Epidermal melanocyte (primary cell): ENCODE measurements around the gene KCTD17.

Experiments
- DNase-seq: peaks from one replicate; pipeline ENCODE4 v3.0.0; 2011; ENCODE audit warnings: low spot score; ENCODE audit not compliant: insufficient read length

The KCTD17 gene

DNA sequence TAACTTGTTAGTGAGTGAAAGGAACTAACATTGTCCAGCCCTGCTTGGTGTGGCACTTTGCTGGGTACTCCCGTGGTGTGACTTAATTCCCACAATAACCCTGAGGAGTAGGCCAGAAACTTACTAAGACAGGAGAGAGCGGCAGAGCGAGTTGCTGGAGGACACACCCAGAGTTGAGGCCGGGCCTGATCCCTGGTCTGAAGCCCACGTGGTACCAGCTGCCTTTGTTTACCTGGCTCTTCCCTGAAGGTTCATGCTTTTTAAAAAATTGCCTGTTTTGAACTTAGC lies 31.4 kb upstream of the KCTD17 start:
- DNase-seq: no peak

DNA sequence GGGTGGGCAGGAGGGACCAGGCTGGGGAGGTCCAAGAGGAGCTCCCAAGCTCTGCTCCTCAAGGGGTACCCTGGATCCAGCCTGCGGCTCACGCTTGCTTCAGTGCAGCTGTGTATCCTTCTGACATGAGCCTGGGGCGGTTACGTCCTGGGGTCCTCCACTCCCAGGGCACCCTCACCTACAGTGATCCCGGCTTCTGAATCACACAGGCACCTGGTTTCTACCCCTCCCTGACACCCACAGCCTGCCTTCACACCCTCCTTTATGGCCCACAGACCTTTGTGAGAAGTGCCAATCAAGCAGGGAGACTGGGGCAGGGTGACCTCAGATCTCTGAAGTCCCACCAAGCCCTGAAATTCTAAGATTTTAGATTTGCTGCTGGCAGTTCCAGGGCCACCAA lies 30.5 kb upstream of the KCTD17 start:
- DNase-seq: no peak

DNA sequence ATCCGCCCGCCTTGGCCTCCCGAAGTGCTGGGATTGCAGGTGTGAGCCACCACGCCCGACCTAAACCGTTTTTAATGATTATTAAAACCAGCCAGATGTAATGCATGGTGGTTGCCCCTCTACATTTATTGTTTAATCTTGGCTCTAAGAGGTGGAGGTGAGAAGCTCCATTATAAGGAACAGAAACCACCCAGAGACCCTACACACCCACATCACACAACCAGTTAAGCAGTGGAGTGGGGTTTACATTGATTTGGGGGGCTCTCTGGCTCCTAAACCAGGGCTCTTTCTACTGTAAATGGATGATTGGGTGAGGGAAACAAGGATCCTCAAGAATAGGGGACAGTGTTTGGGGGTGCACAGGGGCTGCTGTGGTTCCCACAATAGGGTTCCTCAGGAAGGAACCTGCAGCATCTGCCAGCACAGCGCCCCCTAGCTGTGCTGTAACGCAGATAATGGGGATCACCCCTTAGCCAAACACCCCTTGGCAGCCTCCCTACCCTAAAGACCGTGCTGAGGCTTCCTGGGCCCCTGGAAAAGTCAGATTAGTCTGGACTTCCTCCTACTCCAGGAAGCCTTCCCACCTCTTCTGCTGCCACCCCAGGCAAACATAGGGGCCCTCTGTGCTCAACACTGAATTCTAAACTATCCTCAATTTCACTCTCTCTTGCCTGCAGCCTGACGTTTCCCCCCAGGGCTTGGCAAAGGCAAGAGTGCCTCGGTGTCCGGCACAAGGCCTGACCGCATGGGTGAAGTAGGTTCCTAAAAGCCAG lies 29.6 kb upstream of the KCTD17 start:
- DNase-seq: peak; percentile 44

DNA sequence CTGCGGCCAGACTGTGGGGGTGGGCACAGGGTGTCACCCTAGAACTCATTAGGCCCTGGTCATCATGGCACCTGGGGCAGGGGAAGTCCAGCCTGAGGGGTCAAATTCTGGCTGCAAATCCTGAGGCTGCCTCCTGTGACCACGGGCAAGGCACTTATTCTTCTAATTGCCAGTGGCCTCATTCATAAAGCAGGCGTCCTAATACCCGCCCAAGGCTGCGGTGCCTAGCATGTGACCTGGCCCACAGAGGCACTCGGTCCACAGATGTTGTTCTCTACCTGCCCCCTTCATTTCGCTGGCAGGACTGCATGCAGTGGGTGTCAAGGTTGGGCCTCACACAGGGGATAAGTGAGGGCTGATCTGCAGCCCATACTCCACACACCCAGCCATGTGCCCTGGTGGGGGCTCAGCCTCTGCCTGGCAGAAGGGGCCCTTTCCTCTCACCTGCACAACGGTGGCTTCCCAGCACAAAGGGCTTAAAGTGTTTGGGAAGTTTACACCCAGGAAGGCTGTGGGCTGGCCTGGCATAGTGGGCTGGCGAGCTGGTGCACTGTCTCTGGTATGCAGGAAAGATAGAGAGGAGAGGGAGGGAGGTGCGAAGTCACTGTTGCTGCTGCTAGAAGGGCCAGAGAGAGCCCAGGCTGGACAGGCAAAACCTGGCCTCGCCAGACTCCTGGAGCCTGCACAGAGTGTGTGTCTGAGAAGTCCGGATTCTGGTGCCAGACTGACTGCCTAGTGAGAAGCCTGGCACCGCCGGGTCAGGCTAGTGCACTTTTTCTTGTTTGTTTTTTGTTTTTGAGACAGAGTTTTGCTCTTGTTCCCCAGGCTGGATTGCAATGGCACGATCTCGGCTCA lies 28.8 kb upstream of the KCTD17 start:
- no peak for DNase-seq

DNA sequence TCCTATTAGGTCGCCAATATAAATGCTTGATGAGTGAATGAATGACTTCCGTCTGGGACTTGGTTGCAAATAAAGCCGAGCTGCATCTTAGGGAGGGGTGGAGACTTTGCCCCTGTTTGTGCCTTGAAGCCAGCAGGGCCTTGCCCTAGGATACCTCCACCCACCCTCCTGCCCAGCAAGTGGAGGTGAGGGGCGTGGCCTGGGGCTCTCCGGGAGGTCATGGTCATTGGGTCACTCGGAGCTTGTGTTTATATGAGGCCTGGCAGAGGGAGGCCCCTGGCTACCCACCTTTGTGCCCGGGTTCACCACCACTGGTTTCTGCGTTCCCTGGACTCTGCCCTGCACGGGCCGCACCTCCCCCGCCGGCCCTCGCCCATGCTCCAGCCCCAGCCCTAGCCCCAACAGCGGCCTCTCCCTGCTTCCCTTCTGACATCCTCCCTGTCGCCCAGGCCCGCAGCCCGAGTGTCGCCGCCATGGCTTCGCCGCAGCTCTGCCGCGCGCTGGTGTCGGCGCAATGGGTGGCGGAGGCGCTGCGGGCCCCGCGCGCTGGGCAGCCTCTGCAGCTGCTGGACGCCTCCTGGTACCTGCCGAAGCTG lies 27.7 kb upstream of the KCTD17 start:
- DNase-seq: no peak

DNA sequence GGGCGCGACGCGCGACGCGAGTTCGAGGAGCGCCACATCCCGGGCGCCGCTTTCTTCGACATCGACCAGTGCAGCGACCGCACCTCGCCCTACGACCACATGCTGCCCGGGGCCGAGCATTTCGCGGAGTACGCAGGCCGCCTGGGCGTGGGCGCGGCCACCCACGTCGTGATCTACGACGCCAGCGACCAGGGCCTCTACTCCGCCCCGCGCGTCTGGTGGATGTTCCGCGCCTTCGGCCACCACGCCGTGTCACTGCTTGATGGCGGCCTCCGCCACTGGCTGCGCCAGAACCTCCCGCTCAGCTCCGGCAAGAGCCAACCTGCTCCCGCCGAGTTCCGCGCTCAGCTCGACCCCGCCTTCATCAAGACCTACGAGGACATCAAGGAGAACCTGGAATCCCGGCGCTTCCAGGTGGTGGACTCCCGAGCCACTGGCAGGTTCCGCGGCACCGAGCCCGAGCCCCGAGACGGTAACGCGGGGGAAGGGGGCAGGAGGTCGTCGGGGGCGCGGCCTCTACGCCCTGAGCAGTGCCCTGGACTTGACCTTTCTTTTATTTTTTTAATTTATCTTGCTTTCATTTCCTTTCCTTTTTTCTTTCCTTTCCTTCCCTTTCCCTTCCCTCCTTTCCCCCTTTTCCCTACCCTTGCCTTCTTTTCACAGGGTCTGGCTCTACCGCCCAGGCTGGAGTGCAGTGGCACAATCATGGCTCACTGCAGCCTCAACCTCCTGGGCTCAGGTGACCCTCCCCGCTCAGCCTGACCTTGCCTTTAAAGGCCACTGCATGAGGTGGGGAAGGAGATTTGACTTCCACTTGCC lies 27.0 kb upstream of the KCTD17 start:
- no peak for DNase-seq

DNA sequence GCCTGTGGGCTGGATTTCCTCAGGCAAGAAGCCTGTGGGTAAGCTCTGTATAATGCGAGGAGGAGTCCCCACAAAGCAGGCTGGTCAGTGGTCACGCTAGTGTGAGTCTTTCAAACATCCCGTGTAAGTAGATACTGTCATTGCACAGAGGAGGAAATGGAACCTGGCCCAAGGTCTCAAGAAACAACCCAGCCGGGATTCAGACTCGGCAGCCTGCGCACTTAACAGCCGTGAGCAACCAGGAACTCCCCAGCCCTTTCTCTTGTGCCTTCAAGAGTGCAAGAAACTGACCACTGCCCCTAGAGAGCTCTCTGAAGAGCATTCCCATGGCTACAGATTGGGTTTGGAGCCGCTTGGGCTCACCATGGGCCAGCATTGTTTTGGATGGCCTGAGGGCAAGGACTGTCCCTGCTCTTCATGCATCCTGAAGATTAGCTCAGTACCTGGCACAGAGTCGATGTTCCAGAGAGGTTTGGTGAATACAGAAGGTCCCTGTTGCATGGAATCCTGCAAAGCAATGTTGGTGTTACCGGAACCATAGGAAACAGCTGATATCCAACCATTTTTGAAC lies 26.0 kb upstream of the KCTD17 start:
- DNase-seq: no peak

DNA sequence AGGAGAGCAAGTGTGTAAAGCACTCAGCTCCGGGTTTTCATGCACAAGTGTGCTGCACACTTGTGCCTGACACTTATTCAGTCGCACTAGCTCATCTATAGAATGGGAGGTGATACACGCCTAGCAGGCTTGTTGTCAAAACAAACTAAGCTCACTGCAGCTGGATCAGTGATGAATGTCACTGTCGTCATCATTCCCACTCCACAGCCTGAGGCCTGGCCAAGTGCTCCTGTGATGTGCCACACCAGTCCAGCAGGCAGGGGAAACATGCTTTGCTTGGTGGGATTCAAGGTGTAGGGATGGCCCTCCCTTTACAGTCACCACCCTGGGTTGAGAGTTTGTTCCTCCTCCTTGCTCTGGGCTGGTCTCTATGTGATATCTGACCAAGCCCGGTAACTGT lies 25.2 kb upstream of the KCTD17 start:
- DNase-seq: no peak

DNA sequence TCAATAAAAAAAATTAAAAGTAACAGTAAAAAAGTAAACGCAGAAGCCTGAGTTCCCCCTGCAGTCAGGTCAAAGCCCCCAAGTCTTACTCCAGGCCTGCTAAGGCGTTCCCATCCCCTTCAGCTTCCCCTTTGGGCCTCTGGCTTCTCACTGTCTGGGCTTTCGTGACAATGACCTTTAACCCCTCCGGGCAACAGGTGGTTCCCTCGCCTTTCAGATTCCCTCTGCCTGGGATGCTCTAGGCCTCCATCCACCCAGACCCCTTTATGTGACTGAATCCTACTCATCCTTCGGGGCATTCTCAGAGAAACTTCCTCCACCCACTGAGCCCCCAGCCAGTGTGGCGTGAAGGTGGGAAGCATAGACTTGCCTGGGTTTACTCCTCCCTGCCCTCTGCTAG lies 24.0 kb upstream of the KCTD17 start:
- no peak for DNase-seq

DNA sequence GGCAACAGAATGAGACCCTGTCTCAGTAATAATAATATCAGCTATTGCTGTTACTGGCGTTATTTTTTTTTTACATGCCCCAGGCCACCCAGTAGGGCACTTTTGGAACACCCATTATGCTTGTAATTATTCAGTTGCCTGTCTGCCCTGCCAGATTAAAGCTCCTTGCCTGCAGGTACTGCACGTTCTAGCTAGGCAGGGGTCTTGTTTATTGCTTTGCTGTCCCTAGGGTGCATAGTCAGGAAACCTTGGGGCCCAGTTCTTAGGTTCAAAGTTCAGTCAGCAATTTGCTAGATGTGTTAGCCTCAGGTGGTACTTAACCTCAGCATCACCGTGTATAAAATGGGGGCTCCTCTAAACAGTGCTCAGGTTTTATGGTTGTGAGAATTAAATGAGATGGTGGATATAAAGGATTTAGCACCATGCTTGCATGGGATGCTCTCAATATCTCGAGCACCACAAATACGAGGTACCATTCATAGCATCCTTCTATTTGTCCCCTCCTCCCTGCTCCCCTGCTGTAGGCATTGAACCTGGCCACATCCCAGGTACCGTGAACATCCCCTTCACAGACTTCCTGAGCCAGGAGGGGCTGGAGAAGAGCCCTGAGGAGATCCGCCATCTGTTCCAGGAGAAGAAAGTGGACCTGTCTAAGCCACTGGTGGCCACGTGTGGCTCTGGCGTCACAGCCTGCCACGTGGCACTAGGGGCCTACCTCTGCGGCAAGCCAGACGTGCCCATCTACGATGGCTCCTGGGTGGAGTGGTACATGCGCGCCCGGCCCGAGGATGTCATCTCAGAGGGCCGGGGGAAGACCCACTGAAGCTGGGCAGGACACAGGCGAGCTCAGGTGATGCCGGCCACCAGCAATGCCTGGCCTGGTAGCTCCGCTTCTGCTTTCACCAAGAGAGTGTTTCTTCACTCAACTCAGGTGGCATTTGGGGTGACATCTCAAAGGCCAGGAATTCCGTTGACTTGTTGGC lies 22.6 kb upstream of the KCTD17 start:
- no peak for DNase-seq

DNA sequence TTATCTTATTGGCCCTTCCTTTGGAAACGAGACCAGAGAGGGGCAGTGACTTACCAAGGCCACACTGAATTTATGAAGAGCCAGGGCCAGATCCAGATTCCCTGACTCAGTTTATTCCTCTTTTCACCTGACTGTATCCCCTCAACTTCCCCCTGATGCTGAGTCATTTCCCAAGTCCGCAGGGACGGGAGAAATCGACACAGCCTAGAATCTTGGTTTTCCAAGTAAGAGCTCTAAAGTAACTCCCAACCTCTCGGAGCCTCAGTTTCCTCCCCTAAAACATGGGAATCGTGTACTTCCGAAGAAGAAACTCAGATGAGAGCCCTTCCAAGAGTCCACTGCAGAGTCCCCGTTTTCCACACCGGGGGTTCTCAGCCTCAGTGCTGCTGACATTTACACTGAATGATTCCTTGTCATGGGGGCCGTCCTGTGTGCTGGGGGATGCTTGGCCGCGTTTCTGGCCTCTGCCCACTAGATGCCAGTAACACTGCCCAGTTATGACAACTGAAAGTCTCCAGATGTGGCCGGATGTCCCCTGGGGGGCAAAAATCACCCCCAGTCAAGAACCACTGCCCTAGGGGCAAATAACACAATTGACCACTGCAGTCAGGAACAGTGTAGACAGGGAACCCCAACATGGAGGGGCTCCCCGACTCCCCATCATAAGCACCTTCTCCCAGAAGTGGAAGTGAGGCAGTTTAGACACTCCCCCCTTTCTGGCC lies 20.8 kb upstream of the KCTD17 start:
- no peak for DNase-seq

DNA sequence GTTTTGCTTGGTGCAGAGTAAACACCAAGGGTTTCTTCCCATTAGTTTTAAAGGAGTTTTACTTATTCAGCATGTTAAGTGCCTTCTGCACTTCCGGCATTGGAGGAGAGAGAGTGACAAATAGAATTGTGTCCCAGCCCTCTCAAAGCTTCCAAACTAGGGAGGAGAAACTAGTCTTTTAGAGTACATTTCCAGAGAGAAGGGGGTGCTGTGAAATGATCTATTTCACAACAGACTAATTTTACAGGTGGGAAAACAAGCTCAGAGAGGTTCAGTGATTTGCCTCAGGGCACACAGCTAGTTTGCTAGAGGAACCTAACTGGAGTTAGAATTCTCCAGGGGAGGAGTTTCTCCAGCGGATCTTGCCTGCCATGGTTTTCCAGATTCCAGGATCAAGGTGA lies 19.4 kb upstream of the KCTD17 start:
- no peak for DNase-seq

DNA sequence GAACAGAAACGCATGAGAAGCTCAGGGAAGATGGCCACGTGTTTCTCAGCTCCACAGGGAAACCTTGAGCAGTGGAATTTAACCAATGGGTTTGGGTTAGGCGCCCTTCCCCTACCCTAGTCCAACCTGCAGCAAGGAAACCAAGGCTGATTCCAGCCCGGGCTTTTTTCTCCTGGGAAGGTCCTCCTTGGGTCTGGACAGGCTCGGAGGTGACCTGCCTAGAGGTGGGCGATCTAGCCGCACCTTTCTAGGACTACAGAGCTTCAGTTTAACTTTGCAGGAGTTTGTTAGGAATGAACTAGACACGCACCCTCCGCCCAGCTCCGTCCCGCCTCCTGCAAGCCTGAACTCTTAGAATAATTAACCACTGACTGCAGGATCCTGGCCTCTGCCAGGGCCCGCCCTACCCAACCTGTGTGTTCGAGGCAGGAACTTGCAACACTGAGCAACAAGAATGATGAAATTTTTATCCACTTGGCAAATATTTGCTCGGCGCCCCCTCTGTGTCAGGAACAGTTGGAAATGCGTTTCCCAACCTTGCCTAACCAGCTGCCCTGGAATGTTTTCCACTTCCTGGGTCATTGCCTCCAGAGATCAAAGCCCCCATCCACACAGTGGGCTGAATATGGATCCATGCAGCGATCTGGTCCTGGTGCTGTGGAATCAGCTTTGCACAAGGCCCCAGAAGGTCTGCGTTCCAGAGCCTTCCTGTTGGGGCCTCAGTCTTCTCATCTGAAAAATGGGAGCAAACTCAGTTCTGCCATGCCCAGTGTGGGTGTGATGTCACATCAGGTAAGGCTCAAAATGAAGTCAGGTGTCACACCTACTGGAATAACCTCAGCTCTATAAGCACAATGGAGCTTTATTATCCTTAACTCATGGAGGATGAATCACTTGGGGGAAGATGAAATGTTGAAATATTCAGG lies 18.7 kb upstream of the KCTD17 start:
- no peak for DNase-seq

DNA sequence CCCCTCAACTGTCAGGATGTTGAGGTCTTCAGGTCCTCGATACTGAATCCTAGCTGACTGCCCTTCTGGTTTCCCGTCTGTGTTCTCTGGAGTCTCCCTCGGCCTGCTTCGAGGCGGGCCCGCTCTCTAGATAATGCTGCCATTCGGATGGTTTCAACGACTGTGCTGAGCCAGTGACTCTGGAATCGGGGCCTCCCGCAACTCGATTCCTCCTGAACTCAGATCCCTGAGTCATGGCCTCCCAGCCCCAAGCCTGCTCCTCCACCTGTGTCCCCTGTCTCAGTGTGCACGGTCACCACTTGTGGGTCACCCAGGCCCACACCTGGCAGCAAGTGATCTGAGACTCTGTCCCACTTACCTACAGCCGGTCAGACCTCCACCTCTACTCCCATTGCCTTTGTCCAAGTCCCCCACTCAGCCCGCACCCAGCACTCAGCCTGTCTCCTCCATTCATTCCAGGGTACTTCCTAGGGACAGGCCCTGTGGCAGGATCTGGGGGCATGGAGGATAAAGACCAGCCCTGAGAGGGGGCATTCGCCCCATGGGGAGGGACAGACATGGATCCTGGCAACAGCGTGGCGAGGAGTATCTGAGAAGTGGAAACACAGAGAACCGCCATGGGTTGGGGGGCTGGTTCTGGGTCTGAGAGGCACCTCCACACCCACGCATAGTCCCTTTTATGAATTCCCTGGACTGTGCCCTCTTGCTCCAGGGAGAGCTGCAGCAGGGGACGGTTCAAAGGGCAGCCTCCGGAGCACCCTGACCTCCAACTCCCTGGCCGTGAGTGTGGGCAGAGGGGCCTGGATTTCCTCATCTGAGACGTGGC lies 17.7 kb upstream of the KCTD17 start:
- DNase-seq: no peak

DNA sequence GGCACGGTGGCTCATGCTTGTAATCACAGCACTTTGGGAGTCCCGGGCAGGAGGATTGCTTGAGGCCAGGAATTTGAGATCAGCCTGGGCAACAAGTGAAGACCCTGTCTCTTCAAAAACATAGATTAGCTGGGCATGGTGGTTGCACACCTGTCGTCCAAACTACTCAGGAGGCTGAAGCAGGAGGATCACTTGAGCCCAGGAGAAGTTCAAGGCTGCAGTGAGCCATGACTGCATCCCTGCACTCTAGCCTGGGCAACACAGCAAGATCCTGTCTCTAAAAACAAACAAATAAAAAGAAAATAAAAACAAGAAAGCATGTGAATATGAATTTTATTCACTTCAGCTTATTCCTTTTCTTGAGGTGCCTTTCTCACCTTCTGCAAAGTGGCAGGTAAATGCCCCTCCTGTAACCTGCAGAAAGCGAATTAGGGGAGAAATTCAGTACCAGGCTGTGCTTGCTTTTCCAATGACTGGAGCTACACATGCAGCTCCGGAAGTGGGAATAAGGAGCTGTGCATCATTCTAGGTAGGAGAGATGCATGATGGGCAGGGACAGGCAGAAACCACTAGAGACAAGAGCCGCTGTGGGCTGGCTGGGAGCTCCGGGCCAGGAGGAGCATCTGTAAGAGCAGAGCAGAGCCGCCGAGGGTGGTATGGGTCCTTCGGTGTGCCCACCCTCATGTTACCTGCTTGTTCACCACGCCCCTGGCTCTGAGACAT lies 14.7 kb upstream of the KCTD17 start:
- DNase-seq: no peak

DNA sequence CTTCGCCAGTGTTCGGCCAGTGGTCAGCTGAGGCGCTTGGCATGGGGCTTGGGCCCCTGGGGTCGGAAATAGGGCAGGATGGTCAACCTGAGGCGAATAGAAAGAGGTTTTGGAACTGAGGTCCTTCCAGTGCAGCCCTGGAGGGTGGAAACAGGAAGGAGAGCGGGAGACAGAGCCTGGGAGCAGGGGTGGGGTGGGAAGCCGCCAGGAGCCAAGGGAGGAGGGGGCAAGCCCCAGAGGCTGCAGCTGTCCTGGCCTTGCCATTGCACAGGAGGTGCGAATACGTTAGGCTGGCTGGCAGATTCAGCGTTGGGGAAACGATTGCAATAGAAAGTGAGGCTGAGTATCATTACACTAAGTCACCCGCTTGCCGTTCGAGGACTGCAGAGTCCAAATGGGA lies 13.9 kb upstream of the KCTD17 start:
- no peak for DNase-seq

DNA sequence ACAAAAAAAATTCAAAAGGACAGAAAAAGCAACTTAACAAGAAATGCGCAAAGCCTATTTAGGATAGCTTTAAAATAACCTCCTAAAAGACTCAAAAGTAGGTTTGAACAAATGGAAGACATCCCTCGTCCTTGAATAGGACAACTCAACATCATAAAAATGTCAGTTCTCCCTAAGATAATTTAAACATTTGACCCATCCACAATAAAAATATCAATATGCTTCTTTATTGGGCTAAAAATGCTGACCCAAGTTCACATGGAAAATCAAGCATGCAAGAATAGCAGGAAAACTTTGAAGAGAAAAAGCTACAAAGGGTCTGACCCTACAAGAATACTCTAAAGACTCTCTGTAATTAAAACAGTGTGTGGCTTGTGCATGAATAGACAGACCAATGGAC lies 12.1 kb upstream of the KCTD17 start:
- no peak for DNase-seq
